ENCODE data around the gene ITGA2B.

- TF ChIP-seq POLR2A (IDR thresholded peaks at IDR 0.05; ENCODE audit: low read depth, low read length) = no peak
- no peak for TF ChIP-seq POLR2AphosphoS5 (IDR thresholded peaks at IDR 0.05; ENCODE audit: low read depth, low read length)
- no peak for TF ChIP-seq TAF1 (IDR thresholded peaks at IDR 0.05; ENCODE audit: borderline replicate concordance, low read depth, low read length)
These were observed 35.5 kb upstream of the ITGA2B start for GRCh38 chr17:44424828-44425461.
